ENCODE measurements around the gene GNG13.

DNA sequence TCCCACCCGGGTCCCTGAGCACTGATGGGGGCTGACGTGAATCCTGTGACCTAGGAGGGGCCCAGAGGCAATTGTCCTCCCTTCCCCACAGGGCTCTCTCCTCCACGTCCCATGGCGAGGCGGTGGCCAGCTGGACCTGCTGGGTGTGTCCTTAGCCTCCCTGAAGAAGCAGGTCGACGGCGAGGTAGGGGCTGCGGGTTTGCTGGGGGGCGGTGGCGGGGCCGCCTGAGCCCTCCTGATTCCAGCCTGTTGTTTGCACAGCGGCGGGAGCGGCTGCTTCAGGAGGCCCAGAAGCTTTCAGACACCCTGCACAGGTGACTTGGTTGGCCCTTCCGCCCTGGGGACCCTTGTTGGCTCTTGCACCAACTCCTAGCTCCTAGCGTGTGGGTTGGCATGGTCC, 10.4 kb downstream of the GNG13 start:
- no peak for TF ChIP-seq EZH2phosphoT487 (IDR thresholded peaks at IDR 0.05; ENCODE audit: borderline replicate concordance, low read length)
- TF ChIP-seq, protein P1, sequence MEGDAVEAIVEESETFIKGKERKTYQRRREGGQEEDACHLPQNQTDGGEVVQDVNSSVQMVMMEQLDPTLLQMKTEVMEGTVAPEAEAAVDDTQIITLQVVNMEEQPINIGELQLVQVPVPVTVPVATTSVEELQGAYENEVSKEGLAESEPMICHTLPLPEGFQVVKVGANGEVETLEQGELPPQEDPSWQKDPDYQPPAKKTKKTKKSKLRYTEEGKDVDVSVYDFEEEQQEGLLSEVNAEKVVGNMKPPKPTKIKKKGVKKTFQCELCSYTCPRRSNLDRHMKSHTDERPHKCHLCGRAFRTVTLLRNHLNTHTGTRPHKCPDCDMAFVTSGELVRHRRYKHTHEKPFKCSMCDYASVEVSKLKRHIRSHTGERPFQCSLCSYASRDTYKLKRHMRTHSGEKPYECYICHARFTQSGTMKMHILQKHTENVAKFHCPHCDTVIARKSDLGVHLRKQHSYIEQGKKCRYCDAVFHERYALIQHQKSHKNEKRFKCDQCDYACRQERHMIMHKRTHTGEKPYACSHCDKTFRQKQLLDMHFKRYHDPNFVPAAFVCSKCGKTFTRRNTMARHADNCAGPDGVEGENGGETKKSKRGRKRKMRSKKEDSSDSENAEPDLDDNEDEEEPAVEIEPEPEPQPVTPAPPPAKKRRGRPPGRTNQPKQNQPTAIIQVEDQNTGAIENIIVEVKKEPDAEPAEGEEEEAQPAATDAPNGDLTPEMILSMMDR (conservative IDR thresholded peaks at IDR 0.05; ENCODE audit: low read depth, low read length), result no peak

All from PC-3 (cell line).